Measurements from ENCODE around the gene ANK2.
A peak's percentile ranks its signal among the peaks of the same experiment; 100 is the strongest.

Gene ANK2

GRCh38 chr4:113094331-113094730 is 44.9 kb downstream of the ANK2 start:
- DNase-seq (ENCODE audit: low read depth in 2 of 2), result no peak

DNA sequence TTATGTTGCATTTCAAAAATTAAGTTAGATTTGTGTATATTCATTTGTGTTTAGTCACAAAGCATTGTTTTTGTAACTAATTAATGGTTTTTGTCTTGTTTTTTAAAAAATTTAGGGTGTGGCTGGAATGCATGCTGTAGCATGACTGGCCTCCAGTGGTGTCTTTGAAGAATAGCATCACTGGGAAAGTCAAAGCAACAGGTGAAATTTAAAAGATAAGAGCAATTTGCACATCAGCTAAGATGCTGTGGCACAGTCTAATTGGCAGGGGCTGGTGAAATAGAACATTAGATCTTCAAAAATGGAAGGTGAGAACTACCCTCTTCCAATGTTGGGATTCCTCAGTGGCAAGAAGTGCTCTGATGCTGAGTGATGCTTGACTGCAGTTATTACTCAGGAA is 45.3 kb downstream of the ANK2 start:
- no peak for DNase-seq (ENCODE audit: low read depth in 2 of 2)

GRCh38 chr4:113101669-113102068 is 52.2 kb downstream of the ANK2 start:
- DNase-seq (ENCODE audit: low read depth in 2 of 2), result peak; percentile 6 to 8

- DNase-seq (ENCODE audit: low read depth in 2 of 2), result no peak
Observed at GRCh38 chr4:113103556-113103955, 54.1 kb downstream of the ANK2 start.

- peak; percentile 22 to 25 for DNase-seq (ENCODE audit: low read depth in 2 of 2)
Observed at GRCh38 chr4:113106108-113106507, 56.7 kb downstream of the ANK2 start.

DNA sequence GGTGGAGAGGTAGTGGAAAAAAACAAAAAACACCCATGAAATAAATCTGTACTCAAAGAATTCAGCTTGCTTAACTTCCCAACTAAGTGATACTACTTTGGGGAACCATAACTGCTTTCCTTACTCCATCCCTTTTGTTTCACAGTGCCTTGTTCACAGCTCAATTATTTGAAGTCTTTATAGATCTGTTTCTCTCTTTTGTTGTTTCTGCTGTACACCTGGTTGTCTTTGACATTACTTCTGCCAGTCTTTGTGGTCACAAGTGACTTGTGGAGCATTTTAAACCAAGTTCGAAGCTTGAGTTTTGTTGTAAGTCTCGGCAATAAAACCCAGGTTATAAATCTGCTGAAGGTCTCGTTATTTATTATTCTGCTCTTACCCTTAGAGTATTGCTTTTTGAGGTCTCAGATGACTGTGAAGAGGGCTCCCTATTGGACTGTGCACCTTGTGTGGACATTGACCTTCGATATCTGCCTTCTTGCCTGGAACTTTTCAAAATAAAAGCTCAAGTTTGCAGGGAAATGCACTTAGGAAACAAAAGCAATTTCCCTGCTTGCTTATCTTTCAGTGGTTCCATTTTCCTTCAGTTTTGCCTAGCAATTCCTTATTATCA is 59.8 kb downstream of the ANK2 start:
- no peak for DNase-seq (ENCODE audit: low read depth in 2 of 2)

DNA sequence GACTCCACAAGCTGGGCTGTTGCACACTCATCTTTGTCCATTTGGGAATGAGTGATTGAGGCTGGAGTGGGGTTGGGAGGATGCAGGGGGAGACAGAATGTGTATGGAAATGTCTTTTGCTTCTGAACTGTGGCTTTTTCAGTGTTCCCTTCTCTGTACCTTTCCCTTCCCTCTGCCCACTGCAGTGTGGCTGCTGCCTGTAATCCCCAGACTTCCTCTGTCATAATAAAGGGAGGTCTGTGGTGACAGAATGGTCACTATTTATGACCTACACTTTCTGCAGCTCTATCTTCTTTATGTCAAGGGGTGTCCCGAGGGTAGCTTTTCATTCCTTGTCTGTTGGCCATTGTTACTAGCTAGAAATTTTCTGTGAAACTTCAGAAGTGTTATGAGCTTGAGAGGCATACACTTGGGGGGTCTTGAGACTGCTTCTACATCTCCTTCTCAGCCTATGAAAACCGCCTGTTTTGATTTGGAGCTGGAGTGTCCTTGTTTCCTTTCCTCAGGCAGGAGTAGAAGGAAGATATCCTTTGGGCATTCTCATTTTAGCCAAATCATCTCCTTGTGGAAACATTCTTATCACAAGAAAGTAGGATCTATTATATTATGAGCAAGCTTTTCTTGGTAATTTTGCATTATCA is 63.0 kb downstream of the ANK2 start:
- DNase-seq (ENCODE audit: low read depth in 2 of 2), result no peak

GRCh38 chr4:113113151-113113550 is 63.7 kb downstream of the ANK2 start:
- no peak for DNase-seq (ENCODE audit: low read depth in 2 of 2)

DNA sequence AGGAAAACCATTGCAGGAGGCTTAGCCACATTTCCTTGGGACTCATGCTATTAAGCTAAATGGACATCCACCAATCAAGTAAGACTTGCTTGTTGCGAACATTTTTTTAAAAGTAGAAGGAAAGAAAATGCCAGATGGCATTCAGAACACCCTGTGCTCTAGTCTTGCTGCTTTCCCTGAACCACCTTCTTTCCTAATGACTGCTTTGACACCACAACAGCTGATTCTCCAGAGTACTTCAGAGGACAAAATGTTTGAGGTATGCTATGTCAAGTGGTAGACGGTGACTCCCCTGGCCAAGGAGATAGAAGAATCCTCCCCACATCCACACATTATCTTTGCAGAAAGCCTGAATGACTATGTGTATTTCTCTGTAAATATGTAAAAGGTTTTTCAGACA is 65.4 kb downstream of the ANK2 start:
- no peak for DNase-seq (ENCODE audit: low read depth in 2 of 2)

GRCh38 chr4:113116414-113117357 is 67.2 kb downstream of the ANK2 start:
- no peak for DNase-seq (ENCODE audit: low read depth in 2 of 2)

DNA sequence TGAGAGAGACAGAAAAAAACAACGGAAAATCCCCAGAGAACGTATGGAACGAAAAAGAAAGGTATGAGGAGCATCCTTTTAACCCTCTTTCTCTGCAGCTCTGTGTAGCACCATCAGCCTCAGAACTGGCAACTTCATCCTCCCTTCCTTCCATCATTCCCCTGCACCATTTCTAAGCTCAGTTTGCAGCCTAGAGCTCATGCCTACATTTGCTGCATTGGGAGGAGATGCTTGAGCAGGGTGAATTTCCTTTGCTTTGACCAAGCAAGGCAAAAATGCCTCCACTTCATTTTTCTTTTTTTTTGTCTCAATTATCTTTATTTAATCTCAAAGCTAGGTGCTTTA is 67.9 kb downstream of the ANK2 start:
- no peak for DNase-seq (ENCODE audit: low read depth in 2 of 2)

DNA sequence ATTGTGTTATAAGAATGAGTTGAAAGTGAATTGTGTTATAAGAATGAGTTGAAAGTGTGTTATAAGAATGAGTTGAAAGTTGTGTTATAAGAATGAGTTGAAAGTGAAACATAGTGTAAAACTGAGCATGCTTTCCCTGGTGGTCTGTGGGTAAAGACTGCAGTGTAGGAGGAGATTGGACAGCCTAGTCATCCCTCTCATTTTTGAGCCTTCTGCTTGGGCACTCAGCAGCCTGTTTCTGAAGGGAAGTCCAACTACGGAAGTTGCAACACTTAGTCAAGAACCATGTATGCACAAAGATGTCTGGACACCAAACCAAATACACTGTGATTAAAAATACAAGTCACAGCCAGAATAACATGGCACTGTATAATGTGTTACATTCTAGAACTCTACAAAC is 72.6 kb downstream of the ANK2 start:
- DNase-seq (ENCODE audit: low read depth in 2 of 2), result no peak

- DNase-seq (ENCODE audit: low read depth in 2 of 2), result no peak
Observed at GRCh38 chr4:113125418-113125817, 76.0 kb downstream of the ANK2 start.

- DNase-seq (ENCODE audit: low read depth in 2 of 2), result no peak
Observed at GRCh38 chr4:113131136-113131535, 81.7 kb downstream of the ANK2 start.

- DNase-seq (ENCODE audit: low read depth in 2 of 2), result no peak
Observed at GRCh38 chr4:113131621-113132020, 82.2 kb downstream of the ANK2 start.

- peak in 1 of 2 experiments; percentile 6 for DNase-seq (ENCODE audit: low read depth in 2 of 2)
Observed at GRCh38 chr4:113141901-113142346, 92.5 kb downstream of the ANK2 start.

DNA sequence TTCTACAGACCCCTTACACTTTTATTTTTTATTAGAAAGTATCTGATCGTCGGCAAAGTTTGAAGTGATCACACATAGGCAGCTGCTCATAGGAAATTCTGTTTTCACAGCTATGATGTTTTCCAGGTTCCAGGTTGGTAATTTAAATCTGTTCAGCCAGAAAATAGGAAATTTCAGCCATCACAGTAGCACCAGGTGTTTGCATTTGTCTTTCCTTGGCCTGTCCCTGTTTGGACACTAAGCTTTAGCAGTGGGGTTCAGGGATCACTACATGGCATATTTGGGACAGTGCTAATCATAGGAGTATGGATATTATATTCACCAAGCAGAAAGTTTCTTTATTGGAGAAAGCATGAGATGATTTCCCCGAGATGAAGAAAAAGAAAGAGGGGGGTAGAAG is 92.9 kb downstream of the ANK2 start:
- DNase-seq (ENCODE audit: low read depth in 2 of 2), result no peak

- DNase-seq (ENCODE audit: low read depth in 2 of 2), result no peak
Observed at GRCh38 chr4:113144091-113144490, 94.6 kb downstream of the ANK2 start.

GRCh38 chr4:113145147-113145518 is 95.7 kb downstream of the ANK2 start:
- DNase-seq (ENCODE audit: low read depth in 2 of 2), result no peak

- DNase-seq (ENCODE audit: low read depth in 2 of 2), result no peak
Observed at GRCh38 chr4:113145519-113146291, 96.3 kb downstream of the ANK2 start.

- DNase-seq (ENCODE audit: low read depth in 2 of 2), result no peak
Observed at GRCh38 chr4:113146876-113147358, 97.5 kb downstream of the ANK2 start.
